PC-9 (cell line): ENCODE results near the gene SNCB. TPM values are rescaled to one million over a fixed set of nuclear protein-coding genes. Genes with fewer than 3 reads are reported as not detected.

Experiments used
- BruUV-seq: library from RNA; stranded (reverse); fragments of 400-500 nt; replicated peaks from 2 replicates; lab custom pipeline; 2021; lab: Mats Ljungman, UMichigan
- CTCF ChIA-PET: fragments of 300-600 bp; sonication (Branson Sonifier 250); formaldehyde crosslinking; loops from one replicate; lab custom pipeline; 2022; ENCODE audit warnings: antibody characterized with exemption; lab: Charles Lee
- POLR2A ChIA-PET: fragments of 300-600 bp; sonication (Branson Sonifier 250); formaldehyde crosslinking; loops from one replicate; lab custom pipeline; 2022; ENCODE audit warnings: antibody characterized with exemption; ENCODE audit not compliant: unreplicated experiment; lab: Charles Lee
- DNase-seq, 2 experiments: peaks; one replicate each; pipeline versions ENCODE4 v3.0.0 to v3.0.0-alpha.2; 2015 to 2022; ENCODE audit warnings: mixed read lengths in 1 of 2
- H2AFZ ChIP-seq: fragments of 200-600 bp; sonication (generic); 2 replicates; pipeline ENCODE4 v1.8.1; 2017; ENCODE audit warnings: antibody characterized with exemption
- H3F3A ChIP-seq: fragments of 200-600 bp; sonication (generic); 2 replicates; pipeline ENCODE4 v1.8.1; 2017; ENCODE audit warnings: antibody characterized with exemption, mild to moderate bottlenecking, low read depth; ENCODE audit not compliant: insufficient read depth
- H3K27ac ChIP-seq: fragments of 200-600 bp; sonication (generic); 2 replicates; pipeline ENCODE4 v1.6.1; 2016; ENCODE audit warnings: mixed run types
- H3K27me3 ChIP-seq: fragments of 200-600 bp; sonication (generic); 2 replicates; pipeline ENCODE4 v1.6.1; 2016; ENCODE audit warnings: low read depth, mixed run types; ENCODE audit not compliant: insufficient read depth
- H3K36me3 ChIP-seq: fragments of 200-600 bp; sonication (generic); 2 replicates; pipeline ENCODE4 v1.6.1; 2016; ENCODE audit warnings: low read depth, mixed run types
- H3K4me1 ChIP-seq: fragments of 200-600 bp; sonication (generic); replicated peaks from 2 replicates; pipeline ENCODE4 v1.6.1; 2016; ENCODE audit warnings: mixed run types; ENCODE audit not compliant: insufficient read depth
- H3K4me2 ChIP-seq: fragments of 200-600 bp; sonication (generic); 2 replicates; pipeline ENCODE4 v1.6.1; 2017; ENCODE audit warnings: mixed run types
- H3K4me3 ChIP-seq: fragments of 200-600 bp; sonication (generic); 2 replicates; pipeline ENCODE4 v1.6.1; 2016; ENCODE audit warnings: mixed run types
- H3K79me2 ChIP-seq: fragments of 200-600 bp; sonication (generic); 2 replicates; pipeline ENCODE4 v1.6.1; 2017; ENCODE audit warnings: low read depth, mixed run types
- H3K9me2 ChIP-seq: fragments of 200-600 bp; sonication (generic); 2 replicates; pipeline ENCODE4 v1.8.1; 2017; ENCODE audit warnings: mild to moderate bottlenecking; ENCODE audit not compliant: insufficient read depth
- H3K9me3 ChIP-seq: fragments of 200-600 bp; sonication (generic); 2 replicates; pipeline ENCODE4 v1.8.1; 2016; ENCODE audit warnings: low read depth; ENCODE audit not compliant: insufficient read depth
- H4K20me1 ChIP-seq: fragments of 200-600 bp; sonication (generic); 2 replicates; pipeline ENCODE4 v1.8.1; 2017; ENCODE audit not compliant: insufficient read depth
- CTCF ChIP-seq: fragments of 200-600 bp; sonication (generic); conservative IDR thresholded peaks from 2 replicates; pipeline ENCODE4 v1.6.1; 2017; ENCODE audit warnings: mixed run types, antibody characterized with exemption, mild to moderate bottlenecking, moderate library complexity
- EZH2 ChIP-seq: fragments of 200-600 bp; sonication (generic); IDR thresholded peaks from 2 replicates; pipeline ENCODE4 v1.8.0; 2017; ENCODE audit warnings: antibody characterized with exemption, low read depth
- intact Hi-C: fragments of 100-400 bp; cut with micrococcal nuclease; formaldehyde crosslinking; loops from one replicate; pipeline ENCODE4 v1.10.0; 2022; ENCODE audit not compliant: unreplicated experiment
- total RNA-seq: library from RNA; stranded (reverse); gene quantifications from 2 replicates; pipeline ENCODE4 v1.2.3, GENCODE V29; 2021

The SNCB gene
- total RNA-seq, 1 experiment from 2014 or later, result not detected

GRCh38 chr5:176578391-176578808 lies 51.9 kb downstream of the SNCB start:
- intact Hi-C loops, result loop anchor here (1.0 kb wide), 1 partner anchor 162 kb away; the partner anchor contains the start of gene CLTB
- H3K27me3 ChIP-seq, result no peaks in the 10 kb centered on the region
- DNase-seq, result peak; percentile 63 to 86
- H3K9me3 ChIP-seq, result no peaks in the 10 kb centered on the region
- no peak overlapping the region for H3K27ac ChIP-seq
- H3K36me3 ChIP-seq, result no peaks in the 10 kb centered on the region
- H2AFZ ChIP-seq, result no peak overlapping the region
- no peaks in the 10 kb centered on the region for H3K9me2 ChIP-seq
- ChIA-PET POLR2A (interaction anchor here (0.6 kb wide), 1 partner anchor 847 kb away, joined by 5 read pairs; no protein-coding TSS in a partner anchor), CTCF (interaction anchor here (0.8 kb wide), 1 partner anchor 848 kb away, joined by 3 read pairs; no protein-coding TSS in a partner anchor)
- 0 out of 2 replicates have a peak, but pooled peaks cover 4% of the 10 kb centered on the region for H3K4me1 ChIP-seq
- BruUV-seq, result no TSS peak
- peak overlapping the region; percentile 34; the same call in 1 of the 2 replicates for H3K4me2 ChIP-seq
- H3K79me2 ChIP-seq, result no peaks in the 10 kb centered on the region
- H3F3A ChIP-seq, result peaks cover 5% of the 10 kb centered on the region; the same call in 1 of the 2 replicates
- TF ChIP-seq CTCF (peak; percentile 83), EZH2 (no peak)
- no peaks in the 10 kb centered on the region for H4K20me1 ChIP-seq
- H3K4me3 ChIP-seq, result no peak overlapping the region

- CTCF ChIA-PET, result no interaction called here
- intact Hi-C loops, result loop anchor here (1.0 kb wide), 1 partner anchor 161 kb away; the partner anchor contains the start of gene CLTB
Measured at GRCh38 chr5:176577312-176578176, 52.8 kb downstream of the SNCB start.

More at GRCh38 chr5:176577312-176578176, 52.8 kb downstream of the SNCB start:
- POLR2A ChIA-PET, result no interaction called here
- Histone ChIP-seq H3F3A (peaks cover 5% of the 10 kb centered on the region; the same call in 1 of the 2 replicates), H3K9me2 (no peaks in the 10 kb centered on the region), H2AFZ (no peak overlapping the region), H3K27ac (no peak overlapping the region), H3K4me3 (no peak overlapping the region), H3K27me3 (no peaks in the 10 kb centered on the region), H3K4me1 (0 out of 2 replicates have a peak, but pooled peaks cover 4% of the 10 kb centered on the region), H3K79me2 (no peaks in the 10 kb centered on the region), H4K20me1 (no peaks in the 10 kb centered on the region), H3K4me2 (no peak overlapping the region), H3K36me3 (no peaks in the 10 kb centered on the region), H3K9me3 (no peaks in the 10 kb centered on the region)
- BruUV-seq, result no TSS peak
- no peak for DNase-seq
- TF ChIP-seq CTCF (no peak), EZH2 (no peak)
